GM21381 (cell line): Measurements from ENCODE around the gene RGS6.

Experiments used
- ATAC-seq: cut with Tn5 transposase; IDR thresholded peaks from one replicate; pipeline ENCODE4 v1.9.1; 2021; ENCODE audit warnings: mild to moderate bottlenecking, moderate library complexity; ENCODE audit not compliant: unreplicated experiment

RGS6 gene

GRCh38 chr14:72521968-72522741 lies 589.9 kb downstream of the RGS6 start:
- ATAC-seq = no peak

GRCh38 chr14:72522847-72523246 lies 590.6 kb downstream of the RGS6 start:
- no peak for ATAC-seq

- no peak for ATAC-seq
These were observed 591.4 kb downstream of the RGS6 start for GRCh38 chr14:72523424-72524294.

- ATAC-seq = no peak
These were observed 592.0 kb downstream of the RGS6 start for GRCh38 chr14:72524295-72524629.

GRCh38 chr14:72525087-72525915 lies 593.1 kb downstream of the RGS6 start:
- no peak for ATAC-seq

GRCh38 chr14:72527591-72527990 lies 595.4 kb downstream of the RGS6 start:
- ATAC-seq = no peak

- ATAC-seq = no peak
These were observed 596.0 kb downstream of the RGS6 start for GRCh38 chr14:72528059-72528862.

- ATAC-seq = no peak
These were observed 596.6 kb downstream of the RGS6 start for GRCh38 chr14:72528863-72529175.

GRCh38 chr14:72532686-72533454 lies 600.6 kb downstream of the RGS6 start:
- ATAC-seq = no peak

- no peak for ATAC-seq
These were observed 603.3 kb downstream of the RGS6 start for GRCh38 chr14:72535485-72535884.

GRCh38 chr14:72538387-72538786 lies 606.2 kb downstream of the RGS6 start:
- ATAC-seq = no peak

GRCh38 chr14:72539661-72540315 lies 607.6 kb downstream of the RGS6 start:
- ATAC-seq = no peak

- ATAC-seq = no peak
These were observed 608.6 kb downstream of the RGS6 start for GRCh38 chr14:72540836-72541235.

GRCh38 chr14:72541546-72541945 lies 609.3 kb downstream of the RGS6 start:
- ATAC-seq = no peak

GRCh38 chr14:72543341-72543740 lies 611.1 kb downstream of the RGS6 start:
- ATAC-seq = no peak

- no peak for ATAC-seq
These were observed 612.6 kb downstream of the RGS6 start for GRCh38 chr14:72544615-72545387.

- no peak for ATAC-seq
These were observed 613.4 kb downstream of the RGS6 start for GRCh38 chr14:72545411-72546311.
